CD4-positive, alpha-beta T cell treated with Interleukin-4 for 4 hours (primary cell): Measurements from ENCODE around the gene SMARCAL1.
"Not testable (repeated sequence)": the region's sequence is repeated elsewhere in the genome, so short reads cannot be mapped to it uniquely, and the experiment has no call there.

Experiments used
- DNase-seq: peaks from one replicate; pipeline ENCODE4 v3.0.0-alpha.2; 2020

Gene SMARCAL1

DNA sequence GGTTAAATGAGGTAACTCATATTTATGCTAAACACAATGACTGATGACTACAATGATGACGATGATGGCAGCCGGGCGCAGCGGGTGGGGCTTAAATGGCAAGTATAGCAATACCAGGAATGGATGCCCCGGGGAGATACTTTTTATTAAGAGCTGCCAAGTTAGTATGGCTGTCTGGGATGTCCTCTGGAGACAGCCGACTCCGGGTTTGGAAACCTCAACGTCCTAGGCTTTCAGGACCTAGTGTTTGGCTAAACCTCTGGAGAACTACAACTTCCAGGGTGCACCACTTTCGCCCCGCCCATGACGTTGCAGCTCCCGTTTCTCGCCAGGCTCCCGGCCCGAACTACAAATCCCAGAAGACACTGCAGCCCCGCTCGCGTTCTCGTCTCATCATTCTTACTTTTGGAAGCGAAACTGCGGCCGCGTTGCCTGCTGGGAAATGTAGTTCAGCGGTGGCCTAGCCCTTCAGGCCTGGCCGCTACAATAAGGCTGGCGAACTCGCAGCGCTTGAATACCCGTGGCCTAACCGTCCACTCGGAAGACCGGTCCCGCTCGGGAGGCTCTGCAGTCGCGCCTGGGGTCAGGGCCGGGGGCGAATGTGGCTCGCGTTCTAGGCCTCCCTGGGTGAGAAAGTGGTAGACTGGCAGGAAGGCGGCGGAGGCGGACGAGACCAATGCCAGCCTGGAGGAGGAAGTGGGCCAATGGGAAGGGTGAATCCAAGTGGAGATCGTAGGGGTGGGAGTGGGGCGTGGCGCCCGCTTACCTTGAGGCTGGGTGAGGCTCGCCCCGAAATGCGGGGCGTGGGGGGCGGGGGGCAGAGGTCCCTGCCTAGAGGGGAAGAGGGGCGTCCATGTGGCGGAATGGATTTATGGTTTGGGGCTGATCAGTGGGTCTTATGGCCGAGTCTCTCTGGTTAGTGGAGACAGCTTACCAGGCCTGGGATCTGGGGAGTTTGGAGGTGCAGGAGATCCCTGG is at the start of gene SMARCAL1:
Gene SMARCAL1 (plus strand): TSS at position 463 of the 978 bp plus-strand sequence. CDS start 2,221 bp downstream, outside the sequence.
- peak; percentile 97 for DNase-seq

DNA sequence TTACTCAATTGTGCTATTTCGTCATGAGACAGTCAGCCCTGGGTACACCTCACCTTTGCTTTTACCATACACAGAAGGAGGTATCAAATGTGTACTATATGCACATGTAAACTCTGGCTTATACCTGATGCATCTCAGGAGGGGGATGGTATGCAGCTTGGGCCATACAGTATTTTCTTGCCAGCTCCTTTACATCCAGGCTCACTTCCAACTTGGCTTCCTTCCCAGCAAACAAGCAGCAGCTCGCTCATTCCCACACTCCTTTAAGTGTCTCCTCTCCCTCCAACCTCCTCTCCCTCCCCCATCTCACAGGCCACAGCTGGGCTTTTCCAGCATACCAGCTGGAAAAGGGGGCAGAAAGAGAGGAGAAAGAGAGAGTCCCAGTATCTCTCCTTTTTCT is 49.6 kb upstream of the SMARCAL1 start:
- no peak for DNase-seq

DNA sequence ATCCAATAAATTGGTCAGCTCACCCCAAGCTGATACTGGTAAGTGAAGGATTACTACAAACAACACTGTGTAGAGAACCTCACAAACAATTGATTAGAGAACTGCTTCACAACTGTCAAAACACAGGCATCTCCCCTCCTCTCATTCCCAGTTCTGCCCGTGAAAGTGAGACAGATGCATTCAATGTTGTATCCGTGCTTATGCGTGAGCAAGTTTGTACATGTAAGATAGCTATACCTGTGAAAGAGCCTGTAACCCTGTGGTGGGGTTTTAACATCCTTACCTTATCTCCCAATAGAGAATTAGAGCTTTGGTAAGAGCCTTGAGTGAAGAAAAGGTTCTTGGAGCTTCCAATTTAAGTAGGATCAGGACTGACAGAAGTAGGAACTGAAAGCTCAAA is 49.1 kb upstream of the SMARCAL1 start:
- no peak for DNase-seq

DNA sequence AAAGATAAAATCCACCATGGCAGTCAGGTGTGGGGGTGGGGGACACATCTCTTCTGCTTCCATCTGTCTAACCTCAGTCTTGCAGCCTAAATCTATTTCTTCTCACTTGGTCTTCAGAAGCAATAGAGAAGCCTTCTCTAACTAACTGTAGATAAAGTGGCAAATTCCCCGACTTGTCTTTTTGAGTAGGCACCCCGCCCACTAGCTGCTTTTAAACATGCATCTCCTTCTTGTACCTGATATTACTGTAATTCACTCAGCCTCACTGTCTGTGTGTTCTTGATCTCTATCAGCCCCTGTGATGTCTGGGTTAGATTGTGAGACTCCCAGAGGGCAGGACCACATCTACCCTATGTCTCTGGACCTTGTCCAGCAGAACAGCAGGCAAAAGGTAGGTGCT is 46.8 kb upstream of the SMARCAL1 start:
- DNase-seq: no peak

DNA sequence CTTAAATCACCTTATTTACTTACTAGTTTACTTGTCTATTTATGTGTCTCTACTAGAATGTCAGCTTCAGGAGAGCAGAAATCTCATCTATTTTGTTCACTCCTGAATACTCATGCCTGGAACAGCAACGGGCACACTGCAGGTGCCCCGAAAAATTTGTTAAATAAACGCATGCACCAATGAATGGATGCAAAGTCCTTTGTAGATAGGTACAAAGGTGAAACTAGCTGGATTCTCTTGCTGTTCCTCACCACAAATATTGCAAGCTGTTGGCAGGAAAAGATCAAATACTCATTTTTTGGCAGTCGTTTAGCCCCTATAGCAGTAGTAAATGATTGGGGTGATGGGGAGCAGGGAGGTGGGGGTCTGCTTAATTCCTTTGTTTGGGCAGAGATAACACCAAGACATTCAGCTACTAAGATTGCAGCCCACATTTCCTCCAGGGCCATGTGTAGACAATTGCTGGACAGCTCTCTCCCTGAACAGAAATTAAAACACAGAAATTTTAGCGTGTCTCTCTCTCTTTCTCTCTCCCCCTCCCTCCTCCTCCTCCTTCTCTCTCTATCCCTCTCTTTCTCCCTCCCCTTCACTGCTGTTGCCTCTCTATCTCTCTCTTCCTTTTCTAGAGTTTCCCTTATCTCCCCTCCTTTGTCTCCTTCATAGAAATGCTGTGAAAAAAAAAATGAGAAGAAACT is 45.4 kb upstream of the SMARCAL1 start:
- DNase-seq: no peak

- DNase-seq: no peak
These were observed 42.5 kb upstream of the SMARCAL1 start for GRCh38 chr2:216369821-216370220.

GRCh38 chr2:216370961-216371712 is 41.1 kb upstream of the SMARCAL1 start:
- DNase-seq: no peak

- DNase-seq: peak; percentile 50
These were observed 40.3 kb upstream of the SMARCAL1 start, which contains the start of gene MARCHF4 for GRCh38 chr2:216371721-216372702. Gene MARCHF4, minus strand, starts transcription at chr2:216372483. Its CDS starts 2,223 bp downstream, at chr2:216370260.

DNA sequence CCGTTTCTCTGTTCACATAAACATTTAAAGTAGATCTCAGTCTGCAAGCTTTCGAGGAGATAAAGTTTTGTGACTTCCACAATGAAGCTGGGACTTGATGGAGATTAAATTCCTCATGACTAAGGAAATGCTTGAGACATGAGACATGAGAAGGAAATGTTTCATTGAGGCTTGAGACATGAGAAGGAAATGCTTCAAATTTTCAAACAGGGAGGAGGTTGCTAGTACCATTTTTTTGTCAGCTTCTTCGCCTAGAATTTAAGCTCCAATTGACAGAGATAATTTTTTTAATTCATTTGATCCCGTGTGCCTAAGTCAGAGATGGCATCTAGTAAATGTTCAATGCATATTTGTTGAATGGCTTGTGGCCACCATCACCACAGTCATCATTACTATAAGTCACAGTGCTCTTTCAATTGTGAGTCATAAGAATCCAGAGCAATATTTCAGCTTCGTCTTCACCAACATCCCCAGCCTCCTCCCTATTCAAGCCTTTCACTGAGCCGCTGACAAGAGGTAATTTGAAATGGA is 39.5 kb upstream of the SMARCAL1 start:
- DNase-seq: no peak

DNA sequence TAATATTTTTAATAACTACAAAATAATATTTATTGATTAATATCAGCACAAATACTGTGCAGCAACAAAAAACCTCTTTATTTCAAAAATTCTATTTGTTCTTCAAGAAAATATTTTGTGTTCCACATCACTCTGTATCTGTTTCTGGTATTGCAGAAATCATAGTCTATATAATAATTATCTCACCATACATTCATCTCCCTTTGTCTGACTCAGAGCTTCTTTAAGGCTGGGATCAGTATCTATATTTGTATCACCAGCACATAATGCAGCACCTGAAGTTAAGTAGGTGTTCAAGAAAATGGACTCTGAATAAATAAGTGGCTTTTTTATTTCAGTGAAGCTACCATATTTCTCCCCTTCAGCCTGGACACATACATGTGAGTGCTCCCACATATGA is 38.4 kb upstream of the SMARCAL1 start:
- no peak for DNase-seq

- no peak for DNase-seq
These were observed 37.0 kb upstream of the SMARCAL1 start for GRCh38 chr2:216375286-216375685.

GRCh38 chr2:216379977-216380376 is 32.3 kb upstream of the SMARCAL1 start:
- DNase-seq: no peak

GRCh38 chr2:216384409-216384808 is 27.9 kb upstream of the SMARCAL1 start:
- DNase-seq: not testable (repeated sequence)

DNA sequence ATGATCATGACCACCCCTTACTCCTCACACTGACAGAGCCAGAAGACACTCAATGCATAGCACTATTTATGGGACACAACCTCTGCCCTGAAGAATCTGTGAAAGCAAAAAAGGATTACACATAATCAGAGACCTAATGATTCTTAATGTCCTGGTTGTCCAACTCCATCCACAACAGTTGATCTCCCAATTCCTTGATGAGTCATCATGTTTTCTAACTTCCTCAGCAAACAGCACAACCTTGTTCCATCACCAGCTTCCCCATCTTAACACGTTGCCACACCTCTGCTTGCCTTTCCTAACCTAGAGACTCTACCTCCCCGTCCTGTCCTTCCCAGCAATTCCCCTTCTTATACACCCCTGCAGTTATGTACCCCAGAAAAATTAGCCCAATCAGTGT is 26.8 kb upstream of the SMARCAL1 start:
- no peak for DNase-seq

DNA sequence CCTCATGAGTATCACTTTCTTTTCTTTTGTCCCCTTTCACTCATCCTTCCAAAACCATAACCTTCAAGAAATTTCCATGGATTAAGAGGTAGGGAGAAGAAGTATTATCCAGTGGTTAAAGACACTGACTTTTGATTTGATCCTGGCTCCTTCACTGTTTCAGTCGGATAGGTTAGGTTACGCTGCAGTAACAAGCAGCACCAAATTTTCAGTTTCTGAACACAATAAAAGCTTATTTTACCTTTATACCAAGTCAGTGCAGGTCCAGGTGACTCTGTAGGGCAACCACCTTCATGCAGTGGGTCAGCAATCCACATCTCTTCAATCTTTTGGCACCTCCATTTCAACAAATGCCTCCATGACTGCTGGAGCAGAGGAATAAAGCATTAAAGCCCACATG is 25.0 kb upstream of the SMARCAL1 start:
- DNase-seq: no peak

DNA sequence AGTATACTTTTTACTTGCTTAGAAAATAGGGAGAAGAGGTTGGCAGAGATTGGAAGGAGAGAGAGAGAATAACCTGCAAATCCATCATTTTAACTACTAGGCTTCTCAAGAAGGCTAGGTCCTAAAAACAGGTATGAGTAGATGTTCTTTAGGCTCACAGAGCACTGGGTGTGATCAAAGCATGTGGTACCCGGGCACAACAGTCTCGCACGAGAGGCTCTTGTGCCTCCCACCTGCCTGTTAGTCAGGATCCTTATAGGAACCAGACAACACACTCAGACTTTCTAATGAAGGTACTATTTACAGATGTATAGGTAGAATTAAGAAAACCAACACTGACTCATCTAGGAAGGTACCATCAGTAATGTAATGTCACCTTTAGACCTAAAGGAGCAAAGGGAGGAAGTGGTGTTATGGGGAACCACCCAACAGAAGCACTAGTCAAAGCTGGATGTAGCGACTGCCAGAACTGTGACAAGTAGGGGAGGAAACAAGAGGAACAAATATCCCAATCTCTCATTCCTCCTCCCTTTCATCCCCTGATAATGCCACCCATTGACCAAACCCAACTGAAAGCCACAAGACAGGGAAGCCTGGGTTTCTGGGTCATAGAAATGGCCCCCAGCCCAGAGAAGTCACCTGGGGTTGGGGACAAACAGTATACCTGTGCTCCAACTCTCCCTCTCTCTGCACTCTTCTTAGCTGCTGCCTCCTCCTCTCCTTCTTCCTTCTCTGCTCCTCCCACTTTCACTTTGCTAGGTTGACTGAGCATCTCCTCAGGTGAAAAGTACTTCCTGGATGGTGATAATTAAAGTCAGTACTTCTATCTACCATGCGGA is 24.0 kb upstream of the SMARCAL1 start:
- peak; percentile 60 for DNase-seq

GRCh38 chr2:216389570-216389969 is 22.7 kb upstream of the SMARCAL1 start:
- no peak for DNase-seq

DNA sequence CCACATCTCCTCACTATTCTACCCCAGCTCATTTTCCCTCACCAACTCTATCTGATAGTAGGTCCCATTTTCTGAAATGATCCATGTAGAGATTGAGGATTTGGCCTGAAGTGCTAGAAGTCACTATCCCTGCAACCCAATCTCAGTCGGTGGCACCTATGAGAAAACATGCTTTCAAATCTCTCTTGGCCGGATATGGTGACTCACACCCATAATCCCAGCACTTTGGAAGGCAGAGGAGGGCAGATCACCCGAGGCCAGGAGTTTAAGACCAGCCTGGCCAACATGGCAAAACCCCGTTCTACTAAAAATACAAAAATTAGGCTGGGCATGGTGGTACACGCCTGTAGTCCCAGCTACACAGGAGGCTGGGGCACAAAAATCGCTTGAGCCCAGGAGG is 20.9 kb upstream of the SMARCAL1 start:
- no peak for DNase-seq

DNA sequence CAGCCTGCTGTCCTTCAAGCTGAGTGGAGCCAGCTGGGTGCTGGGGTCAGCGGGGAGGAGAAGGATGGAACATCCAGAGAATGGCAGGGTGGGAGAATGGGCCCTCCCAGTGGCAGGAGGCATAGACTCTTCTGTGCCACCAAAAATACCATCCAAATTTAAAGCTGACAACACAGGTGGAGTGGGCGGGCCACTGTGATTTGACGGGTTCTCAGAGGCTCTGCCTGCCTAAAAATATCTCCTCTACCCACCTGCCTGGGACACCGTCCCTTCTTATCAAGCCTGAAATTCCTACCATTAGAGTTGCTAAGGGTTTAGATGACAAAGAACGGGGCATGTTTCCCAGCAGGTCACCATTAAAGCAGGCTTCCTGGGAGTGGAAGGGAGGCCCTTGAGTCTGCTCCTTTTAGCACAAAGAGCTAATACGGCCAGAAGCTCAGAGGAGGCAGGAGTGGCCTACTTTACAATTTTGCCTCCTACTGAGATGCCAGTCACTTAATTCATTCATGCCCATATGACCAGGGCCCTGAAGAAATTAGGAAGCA is 20.2 kb upstream of the SMARCAL1 start:
- DNase-seq: no peak
